ENCODE measurements around the gene DTX4. TPM values are rescaled to one million over a fixed set of nuclear protein-coding genes. Genes with fewer than 3 reads are reported as not detected.

The DTX4 gene
- total RNA-seq = 0.30 and 0.36 TPM in 2 replicates

DNA sequence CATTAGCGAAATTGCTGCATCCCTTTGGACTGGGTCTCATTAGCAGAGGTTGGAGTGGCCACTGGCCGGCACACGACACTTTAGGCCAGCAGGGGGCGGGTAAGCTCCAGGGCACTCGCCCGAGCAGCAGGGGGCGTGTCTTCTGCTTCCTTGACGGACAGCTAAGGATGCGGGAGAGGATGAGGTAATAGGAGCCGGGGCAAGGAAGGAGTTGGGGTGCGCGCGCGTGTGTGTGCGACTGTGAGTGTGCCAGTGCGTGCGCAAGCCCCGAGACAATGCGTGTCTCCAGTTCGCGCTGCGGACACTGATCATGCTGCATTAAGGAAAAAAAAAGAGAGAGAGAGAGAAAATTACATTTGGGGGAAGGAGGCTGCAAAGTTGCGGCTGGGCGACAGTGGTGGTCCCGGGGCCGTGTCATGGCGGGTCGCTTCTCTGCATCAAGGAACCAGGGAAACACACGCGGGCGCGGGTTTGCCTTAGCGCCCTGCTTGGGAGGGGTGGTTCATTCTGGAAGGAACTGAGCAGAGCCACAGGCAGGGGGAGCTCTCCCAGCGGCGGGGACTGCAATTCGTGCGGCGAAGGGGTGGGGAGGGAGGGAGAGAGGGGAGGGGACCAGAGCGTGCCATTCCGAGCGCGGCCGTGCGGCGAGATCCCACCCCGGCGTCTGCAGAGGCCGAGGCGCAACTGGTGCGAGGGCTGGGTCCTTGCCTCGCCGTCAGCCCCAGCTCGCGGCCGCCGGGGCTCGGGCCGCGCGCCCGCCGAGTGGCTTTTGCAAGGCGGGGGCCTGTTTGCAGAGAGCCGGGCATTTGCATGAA, at the start of gene DTX4:
TSS of gene DTX4 (plus strand) at position 625 of the 815 bp plus-strand sequence. CDS start 464 bp downstream, outside the sequence.
- intact Hi-C loops (cut with micrococcal nuclease) = loop anchor here (1.0 to 10.0 kb wide), 8 partner anchors 15 to 509 kb away; partner anchors contain the start of genes FAM111A and PATL1

DNA sequence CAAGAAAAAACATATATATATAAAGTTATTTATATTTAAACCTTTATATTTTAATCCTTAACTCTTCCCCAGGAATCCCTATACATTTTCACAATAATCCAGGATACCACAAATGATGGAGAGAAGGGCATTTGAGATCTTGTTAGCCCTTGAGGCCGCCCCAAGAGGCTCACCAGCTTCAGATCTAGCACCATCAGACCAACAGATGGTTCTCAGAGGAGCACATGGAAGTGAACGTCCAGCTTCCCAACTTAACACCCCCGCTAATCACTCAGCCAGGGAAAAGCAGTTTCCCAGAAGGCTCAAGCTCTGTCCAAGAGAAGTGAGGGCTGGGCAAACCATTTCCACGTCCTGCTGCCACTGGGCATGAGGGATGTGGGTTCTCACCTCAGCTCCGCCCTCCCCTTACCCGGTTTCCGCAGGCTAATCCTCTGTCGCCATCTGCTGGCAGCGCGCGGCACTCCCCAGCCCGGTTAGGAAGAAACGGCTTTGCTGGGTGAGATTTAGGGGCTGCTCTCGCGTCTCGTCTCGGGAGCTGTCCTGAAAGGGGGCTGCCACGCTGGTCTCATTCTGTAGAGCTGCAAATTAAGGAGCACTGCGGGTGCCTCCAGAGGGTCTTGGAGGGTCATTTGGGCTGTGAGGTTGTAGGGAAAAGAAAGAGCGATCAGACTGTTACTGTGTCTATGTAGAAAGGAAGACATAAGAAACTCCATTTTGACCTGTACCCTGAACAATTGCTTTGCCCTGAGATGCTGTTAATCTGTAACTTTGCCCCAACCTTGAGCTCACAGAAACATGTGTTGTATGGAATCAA, 36.1 kb upstream of the DTX4 start:
- intact Hi-C loops (cut with micrococcal nuclease) = loop anchor here (1.0 to 10.0 kb wide), 3 partner anchors 39 to 181 kb away; no protein-coding TSS in a partner anchor

DNA sequence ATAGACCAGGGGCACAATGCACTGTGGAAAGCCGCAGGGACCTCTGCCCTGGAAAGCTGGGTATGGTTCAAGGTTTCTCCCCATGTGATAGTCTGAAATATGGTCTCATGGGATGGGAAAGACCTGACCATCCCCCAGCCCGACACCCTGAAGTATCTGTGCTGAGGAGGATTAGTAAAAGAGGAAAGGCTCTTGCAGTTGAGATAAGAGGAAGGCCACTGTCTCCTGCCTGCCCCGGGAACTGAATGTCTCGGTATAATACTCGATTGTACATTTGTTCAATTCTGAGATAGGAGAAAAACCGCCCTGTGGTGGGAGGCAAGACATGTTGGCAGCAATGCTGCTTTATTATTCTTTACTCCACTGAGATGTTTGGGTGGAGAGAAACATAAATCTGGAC, 35.4 kb upstream of the DTX4 start:
- intact Hi-C loops (cut with micrococcal nuclease) = loop anchor here (1.0 to 10.0 kb wide), 3 partner anchors 39 to 182 kb away; no protein-coding TSS in a partner anchor

DNA sequence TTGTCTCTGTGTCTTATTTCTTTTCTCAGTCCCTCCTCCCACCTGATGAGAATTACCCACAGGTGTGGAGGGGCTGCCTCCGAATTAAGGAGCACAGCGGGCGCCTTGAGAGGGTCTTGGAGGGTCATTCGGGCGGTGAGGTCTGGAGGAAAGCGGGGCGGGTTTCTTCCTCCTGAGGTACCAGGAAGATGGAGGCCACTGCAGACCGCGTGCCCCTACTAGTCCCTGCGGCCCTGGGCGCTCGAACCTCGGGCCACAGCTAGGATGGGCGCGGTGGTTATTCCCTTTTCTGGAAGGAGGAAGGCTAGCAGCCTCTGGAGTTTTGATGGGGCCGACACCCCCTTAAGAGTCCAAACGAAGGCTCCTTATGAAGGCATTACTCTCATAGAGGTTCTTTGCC, 34.7 kb upstream of the DTX4 start:
- intact Hi-C loops (cut with micrococcal nuclease) = loop anchor here (10.0 kb wide), 1 partner anchor 182 kb away; no protein-coding TSS in a partner anchor

DNA sequence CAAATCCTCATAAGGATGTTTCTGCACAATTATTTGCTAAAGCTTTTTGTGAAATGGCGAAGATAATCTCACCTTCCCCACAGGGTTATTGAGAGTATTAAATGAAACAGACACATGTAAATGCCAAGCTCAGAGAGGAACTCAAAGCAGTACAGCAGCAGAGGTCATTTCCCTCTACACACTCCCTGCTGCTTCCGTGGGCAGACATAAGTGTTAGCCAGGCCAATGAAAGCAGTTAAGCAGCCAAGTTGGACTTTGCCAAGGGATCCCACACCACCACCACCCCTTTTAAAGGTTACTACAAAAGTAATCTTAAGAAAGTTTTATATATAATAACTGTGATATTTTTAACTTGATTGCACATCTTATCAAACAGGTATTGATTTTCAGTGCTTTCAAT, 33.3 kb upstream of the DTX4 start:
- intact Hi-C loops (cut with micrococcal nuclease) = loop anchor here (10.0 kb wide), 1 partner anchor 184 kb away; no protein-coding TSS in a partner anchor

DNA sequence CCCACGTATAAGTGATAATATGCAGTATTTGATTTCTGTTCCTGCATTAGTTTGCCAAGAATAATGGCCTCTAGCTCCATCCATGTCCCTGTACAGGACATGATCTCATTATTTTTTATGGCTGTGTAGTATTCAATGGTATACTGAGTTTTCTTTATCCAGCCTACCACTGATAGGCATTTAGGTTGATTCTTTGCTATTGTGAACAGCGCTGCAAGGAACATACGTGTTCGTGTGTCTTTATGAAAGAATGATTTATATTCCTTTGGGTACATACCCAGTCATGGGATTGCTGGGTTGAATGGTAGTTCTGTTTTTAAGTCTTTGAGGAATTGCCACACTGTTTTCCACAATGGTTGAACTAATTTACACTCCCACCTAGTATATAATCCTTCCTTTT, 30.7 kb upstream of the DTX4 start:
- intact Hi-C loops (cut with micrococcal nuclease) = loop anchor here (5.0 to 10.0 kb wide), 2 partner anchors 424 to 1474 kb away; partner anchors contain the start of gene ZDHHC5

DNA sequence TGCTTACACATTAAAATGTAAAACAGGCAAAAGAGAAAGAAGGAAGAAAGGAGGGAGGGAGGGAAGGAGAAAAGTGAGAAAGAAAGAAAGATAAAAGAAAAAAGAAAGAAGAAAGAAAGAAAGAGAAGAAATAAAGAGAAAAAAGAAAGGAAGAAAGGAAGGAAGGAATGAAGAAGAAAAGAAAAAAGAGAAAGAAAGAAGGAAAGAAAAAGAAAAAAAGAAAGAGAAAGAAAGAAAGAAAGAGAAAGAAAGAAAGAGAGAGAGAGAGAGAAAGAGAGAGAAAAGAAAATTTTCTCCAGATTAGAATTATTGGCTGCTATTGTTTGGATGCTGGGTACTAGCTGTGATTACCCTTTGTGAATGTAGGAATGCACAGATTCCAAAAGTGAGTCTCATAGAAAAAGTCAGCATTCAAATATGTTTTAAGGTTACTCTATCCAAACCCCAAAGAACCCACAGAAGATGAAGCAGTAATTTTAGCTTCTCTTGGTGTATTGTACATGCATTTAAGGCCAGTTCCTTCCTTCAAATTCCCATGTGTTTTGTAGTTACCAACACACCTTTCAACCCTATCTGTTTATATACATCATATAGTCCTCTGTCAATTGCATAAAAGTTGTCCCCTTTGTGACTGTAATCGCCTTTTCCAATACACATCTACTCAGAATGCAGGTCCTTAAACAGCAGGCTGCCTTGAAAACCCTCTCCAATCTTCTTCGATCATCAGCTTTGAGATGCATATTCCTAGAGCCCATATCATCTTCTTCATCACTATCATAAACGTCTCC, 30.1 kb upstream of the DTX4 start:
- intact Hi-C loops (cut with micrococcal nuclease) = loop anchor here (1.0 to 10.0 kb wide), 5 partner anchors 17 to 1475 kb away; partner anchors contain the start of genes FAM111B and ZDHHC5

DNA sequence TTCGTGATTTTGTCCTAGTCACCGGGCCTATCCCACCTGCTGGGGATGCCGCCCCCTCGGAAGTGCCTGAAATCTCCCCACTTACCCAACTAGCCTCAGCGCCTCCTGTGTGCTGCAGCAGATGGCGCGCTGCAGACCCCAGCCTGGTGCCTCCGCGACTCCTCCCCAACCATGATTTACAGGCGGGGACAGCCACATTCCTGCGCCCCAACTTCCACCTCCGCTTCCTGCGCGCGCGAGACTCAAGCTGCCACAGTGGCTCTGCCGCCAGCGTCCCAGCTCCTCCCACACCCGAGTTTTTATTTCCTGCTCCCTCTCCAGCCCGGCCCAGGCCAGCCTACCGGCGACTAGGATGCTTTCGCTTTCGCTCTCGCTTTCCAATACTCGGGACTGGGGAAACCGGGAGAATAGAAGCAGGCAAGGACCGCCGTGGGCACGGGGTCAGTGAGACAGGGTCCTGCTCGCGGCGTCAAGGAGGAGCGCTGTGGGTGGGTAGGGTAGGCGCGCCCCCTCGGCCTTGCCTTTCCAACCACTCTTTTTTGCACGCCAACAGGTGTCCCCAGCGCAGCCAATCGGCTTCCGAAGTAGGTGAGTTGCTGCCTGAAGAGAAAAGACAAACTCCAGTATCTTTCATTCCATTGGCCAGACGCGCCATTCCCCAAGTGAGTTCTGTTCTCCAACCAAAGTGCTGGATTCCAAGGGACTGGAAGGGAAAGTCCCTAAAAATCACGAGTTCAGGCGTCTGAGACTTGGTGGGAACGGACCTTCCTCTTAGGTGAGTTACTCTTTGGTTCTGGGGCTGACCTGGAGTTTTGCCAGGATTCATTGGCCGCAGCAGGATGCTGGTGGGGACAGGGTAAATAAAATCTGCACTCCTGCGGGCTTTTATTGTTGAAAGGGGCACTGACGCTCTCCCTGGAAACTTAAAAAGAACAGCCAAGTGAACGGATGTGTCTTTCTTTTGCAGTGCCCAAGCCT, 29.1 kb upstream of the DTX4 start, which contains the start of gene FAM111A:
TSS of gene FAM111A (plus strand) at position 327 of the 978 bp plus-strand sequence. CDS start 6,017 bp downstream, outside the sequence.
- intact Hi-C loops (cut with micrococcal nuclease) = loop anchor here (1.0 to 10.0 kb wide), 7 partner anchors 16 to 1476 kb away; partner anchors contain the start of genes FAM111B and ZDHHC5

DNA sequence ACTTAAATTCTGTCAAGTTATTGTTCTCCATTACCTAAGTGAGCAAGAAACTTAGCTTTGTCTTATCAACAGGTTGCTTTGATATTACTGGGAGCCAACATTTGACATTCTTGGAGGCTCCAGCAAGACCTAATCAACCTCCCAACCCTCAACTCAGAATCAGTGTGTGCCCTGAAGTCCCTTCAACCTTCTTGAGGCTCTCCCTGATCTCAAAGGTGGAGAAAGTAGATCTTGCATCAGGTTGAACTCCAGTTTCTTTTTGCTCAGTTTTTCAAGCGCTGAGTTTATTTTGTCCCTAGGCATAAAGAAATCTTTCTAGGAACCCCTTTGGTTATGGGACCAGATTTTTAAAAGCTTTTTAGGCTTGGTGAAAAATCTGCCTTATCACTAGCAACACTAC, 27.8 kb upstream of the DTX4 start:
- intact Hi-C loops (cut with micrococcal nuclease) = loop anchor here (1.0 to 10.0 kb wide), 3 partner anchors 8 to 1477 kb away; partner anchors contain the start of gene ZDHHC5

DNA sequence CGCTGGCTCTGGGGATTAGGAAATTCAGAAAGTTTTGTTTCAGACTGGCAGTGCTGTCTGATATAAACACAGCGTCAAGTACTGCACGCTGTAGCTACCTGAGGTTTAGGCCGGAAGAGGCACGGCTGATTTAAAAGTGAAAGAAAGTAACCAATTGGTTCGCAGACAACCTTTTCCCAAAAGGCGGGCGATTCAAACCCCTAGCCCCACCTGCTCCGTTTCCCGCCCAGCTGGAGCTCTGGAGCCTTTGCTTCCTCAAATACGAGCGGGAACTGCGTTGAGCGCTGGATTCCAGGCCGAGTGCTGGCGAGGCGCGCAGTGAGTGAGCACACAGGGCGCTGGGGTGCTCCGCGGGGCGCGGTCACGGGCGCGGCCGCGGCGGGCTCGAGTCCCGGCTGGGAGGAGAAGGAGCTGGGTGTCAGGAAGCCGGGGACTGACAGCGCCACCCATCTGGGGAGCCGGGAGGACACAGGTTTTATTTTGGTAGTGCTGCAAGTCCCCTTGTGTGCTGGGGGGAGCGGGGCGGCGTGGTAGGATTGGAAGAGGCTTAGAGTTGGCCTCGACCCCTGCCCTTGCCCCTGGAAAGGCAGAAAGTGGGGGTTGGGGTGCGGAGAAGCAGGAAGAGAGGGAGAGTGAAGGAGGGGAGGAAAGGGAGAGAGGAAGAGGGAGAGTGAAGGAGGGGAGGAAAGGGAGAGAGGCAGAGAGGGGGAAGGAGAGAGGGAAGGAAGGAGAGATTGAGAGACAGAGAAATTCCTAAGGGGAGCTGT, 27.2 kb upstream of the DTX4 start:
- intact Hi-C loops (cut with micrococcal nuclease) = loop anchor here (1.0 to 10.0 kb wide), 3 partner anchors 8 to 1477 kb away; partner anchors contain the start of gene ZDHHC5

DNA sequence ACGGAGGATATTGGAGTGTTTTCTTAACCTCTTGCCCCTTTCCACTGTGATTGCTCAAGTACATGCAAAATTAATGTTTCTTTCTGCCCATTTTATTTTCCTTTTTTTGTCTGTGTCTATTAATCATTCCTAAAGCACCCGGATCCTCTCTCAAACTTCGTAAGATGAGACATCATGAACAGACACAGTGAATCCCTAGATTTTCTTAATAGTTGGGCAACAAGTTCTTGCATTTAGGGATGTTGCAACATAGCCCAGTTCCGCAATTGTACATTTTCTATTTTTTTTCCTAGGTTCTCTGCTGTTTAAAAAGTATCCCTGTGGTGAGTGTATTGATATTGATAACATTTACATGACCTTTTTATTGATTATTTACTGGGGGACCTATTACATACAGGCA, 26.4 kb upstream of the DTX4 start:
- intact Hi-C loops (cut with micrococcal nuclease) = loop anchor here (10.0 kb wide), 1 partner anchor 419 kb away; no protein-coding TSS in a partner anchor

DNA sequence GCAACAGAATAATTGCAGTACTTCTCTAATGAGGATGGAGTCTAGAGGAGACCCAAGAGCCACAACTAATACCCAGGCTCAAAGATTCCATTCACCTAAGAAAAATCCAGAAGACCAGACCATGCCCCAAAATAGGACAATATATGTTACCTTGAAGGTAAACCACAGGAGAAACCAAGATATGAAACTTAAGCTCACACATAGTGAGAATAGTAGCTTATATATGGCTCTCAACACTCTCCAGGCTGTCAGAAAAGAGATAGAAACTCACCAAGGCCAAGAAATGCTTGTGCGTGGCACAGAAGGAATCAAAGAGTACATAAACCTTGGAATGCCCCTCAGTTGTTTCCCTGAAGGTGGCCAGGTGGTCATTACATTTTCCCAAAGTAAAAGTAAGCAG, 20.2 kb upstream of the DTX4 start:
- intact Hi-C loops (cut with micrococcal nuclease) = loop anchor here (1.0 kb wide), 1 partner anchor 7 kb away; no protein-coding TSS in a partner anchor

DNA sequence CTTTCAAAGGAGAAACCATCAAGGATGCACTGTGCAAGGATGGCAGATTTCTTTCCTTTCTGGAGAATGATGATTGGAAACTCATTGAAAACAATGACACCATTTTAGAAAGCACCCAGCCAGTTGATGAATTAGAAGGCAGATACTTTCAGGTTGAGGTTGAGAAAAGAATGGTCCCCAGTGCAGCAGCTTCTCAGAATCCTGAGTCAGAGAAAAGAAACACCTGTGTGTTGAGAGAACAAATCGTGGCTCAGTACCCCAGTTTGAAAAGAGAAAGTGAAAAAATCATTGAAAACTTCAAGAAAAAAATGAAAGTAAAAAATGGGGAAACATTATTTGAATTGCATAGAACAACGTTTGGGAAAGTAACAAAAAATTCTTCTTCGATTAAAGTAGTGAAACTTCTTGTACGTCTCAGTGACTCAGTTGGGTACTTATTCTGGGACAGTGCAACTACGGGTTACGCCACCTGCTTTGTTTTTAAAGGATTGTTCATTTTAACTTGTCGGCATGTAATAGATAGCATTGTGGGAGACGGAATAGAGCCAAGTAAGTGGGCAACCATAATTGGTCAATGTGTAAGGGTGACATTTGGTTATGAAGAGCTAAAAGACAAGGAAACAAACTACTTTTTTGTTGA, 19.5 kb upstream of the DTX4 start:
- intact Hi-C loops (cut with micrococcal nuclease) = loop anchor here (1.0 kb wide), 1 partner anchor 8 kb away; no protein-coding TSS in a partner anchor

DNA sequence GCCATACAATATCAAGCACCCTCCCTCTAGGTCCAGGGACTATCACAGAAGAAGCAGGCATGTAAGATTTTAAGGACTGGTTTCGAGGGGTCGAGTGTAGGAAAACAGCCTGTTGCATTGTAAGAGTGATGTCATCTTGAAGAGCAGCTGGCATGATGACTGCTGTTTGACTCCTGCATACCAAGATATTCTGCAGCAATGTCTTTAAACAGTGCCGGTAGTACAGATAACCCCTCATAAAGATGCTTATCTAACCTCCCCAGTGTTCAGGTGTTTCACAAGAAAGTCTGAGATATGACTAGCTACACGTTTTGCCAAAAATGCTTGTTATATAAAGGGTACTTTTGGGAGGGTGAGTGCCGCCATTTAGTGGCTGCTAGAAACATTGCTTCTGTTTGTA, 17.3 kb upstream of the DTX4 start:
- intact Hi-C loops (cut with micrococcal nuclease) = no loop called here

DNA sequence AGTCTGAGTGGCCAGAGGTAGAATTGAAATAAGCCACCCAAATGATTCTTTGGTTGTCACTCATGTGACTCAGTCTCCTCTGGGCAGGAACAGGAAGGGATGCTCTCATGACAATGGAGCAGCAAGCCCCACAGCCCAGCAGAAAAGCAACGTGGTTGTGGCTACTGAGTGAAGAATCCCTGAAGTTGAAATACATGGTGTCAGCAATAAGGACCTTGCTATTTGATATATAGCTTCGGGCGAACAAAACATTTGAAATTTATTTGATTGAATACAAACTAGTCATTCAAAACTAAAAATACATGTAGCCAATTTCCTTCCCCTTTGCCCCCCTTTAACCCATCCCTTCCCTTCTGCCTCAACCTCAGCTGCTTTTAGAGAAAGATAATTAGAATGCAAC, 14.5 kb upstream of the DTX4 start:
- intact Hi-C loops (cut with micrococcal nuclease) = no loop called here

DNA sequence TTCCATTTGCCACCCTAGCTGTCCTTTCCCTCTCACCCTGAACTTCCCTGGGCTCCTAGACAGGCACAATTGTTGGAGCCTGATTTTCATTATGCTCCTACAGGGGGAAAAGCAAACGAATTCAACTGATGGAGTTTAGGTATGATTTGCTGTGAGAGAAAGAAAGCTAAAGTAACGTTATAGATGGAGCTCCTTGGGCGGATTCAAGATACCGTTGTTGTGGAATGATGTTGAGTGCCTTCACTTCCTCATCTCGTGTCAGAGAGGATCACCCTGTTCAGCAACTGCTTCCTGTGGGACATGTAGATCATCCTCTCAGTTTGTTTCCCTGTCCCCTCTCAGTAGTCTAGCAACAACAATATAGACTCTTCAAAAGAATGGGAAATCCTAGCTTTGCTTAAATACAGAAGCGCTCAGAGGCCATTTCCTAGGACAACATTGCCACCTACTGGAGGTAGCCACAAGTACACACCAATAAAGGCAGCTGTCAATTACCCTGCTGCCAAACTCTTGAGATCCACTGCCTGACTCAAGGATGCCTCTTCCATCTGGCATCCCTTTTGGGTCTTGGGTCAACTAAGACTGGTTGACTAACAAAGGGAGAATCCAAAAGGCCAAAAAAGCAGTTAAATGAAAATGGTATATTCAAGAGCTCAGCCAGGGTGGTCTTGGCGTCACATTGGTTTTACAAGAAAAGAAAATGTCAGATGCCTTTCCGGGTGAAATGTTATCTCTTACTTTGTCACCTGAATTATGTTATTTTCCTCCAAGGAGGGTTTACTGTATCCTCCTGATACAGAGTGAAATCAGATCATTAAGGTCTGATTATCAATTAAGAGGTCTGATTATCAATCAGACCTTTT, 13.5 kb upstream of the DTX4 start:
- intact Hi-C loops (cut with micrococcal nuclease) = loop anchor here (1.0 to 2.0 kb wide), 4 partner anchors 16 to 105 kb away; partner anchors contain the start of gene FAM111A

DNA sequence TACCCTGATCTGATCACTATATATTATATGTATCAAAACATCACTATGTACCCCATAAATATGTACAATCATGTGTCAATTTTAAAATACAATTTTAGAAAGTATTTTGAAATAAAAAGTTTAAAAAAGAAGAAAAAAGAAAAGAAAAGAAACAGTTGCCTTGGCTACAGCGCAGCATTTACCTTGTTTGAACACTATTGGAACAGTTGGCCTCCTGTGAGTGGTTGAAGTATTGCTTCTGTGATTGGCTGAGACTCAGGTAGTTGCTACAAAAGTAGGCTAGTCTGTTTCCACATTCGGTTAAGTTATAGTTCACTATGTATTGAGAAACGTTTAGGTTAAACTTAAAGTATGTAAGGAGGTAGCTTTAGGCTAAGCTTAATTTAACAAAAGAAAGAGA, 7.9 kb upstream of the DTX4 start:
- intact Hi-C loops (cut with micrococcal nuclease) = no loop called here
